ENCODE measurements around the gene PCNX2.

The PCNX2 gene

DNA sequence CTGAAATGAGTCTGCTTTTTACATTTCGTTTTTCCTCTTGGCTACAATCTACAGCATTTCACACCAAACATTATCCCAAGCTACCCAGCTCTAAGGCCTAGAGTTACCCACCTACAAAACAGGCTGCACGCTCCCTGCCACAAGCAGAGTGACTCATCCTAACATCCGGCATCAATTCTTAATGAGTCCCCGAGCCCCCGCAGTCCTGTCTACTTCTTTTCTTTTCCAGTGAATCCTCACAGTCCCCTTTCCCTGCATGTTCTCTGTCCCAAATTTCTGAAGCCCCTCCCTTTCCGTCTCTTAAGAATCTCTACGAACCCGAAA is 650 bp downstream of the PCNX2 start:
- Histone ChIP-seq H3K4me3 (ENCODE audit: low read length) (peak overlapping the region; percentile 90), H3K27me3 (replicated peaks; ENCODE audit: insufficient read depth, low read length) (no peaks in the 10 kb centered on the region), H2AFZ (ENCODE audit: low read length) (peak overlapping the region; percentile 89), H3K4me2 (ENCODE audit: low read depth, low read length) (peak overlapping the region; percentile 93), H4K20me1 (ENCODE audit: insufficient read depth, low read length) (no peaks in the 10 kb centered on the region), H3K9me3 (replicated peaks; ENCODE audit: insufficient read depth, low read length) (no peaks in the 10 kb centered on the region), H3K79me2 (ENCODE audit: low read length) (peaks cover 39% of the 10 kb centered on the region), H3K4me1 (ENCODE audit: low read length) (peaks cover 12% of the 10 kb centered on the region), H3K27ac (ENCODE audit: low read length) (peak overlapping the region; percentile 23; the same call in 1 of the 2 replicates), H3K36me3 (replicated peaks; ENCODE audit: insufficient read depth, low read length) (no peaks in the 10 kb centered on the region), H3K9ac (ENCODE audit: low read length) (peak overlapping the region; percentile 61), H3K9me2 (replicated peaks; ENCODE audit: insufficient read depth, low read length) (no peaks in the 10 kb centered on the region), H3F3A (ENCODE audit: insufficient read depth, low read length) (no peaks in the 10 kb centered on the region)
- peak; percentile 46 for DNase-seq
- TF ChIP-seq EZH2 (optimal IDR thresholded peaks at IDR 0.05; ENCODE audit: low read depth, low read length) (no peak), CTCF (IDR thresholded peaks at IDR 0.05; ENCODE audit: low read length) (no peak), EZH2phosphoT487 (IDR thresholded peaks at IDR 0.05; ENCODE audit: low read length) (no peak)

GRCh38 chr1:233293556-233294446 is 1.7 kb downstream of the PCNX2 start:
- Histone ChIP-seq H3K4me3 (ENCODE audit: low read length) (no peak overlapping the region), H3K9me3 (replicated peaks; ENCODE audit: insufficient read depth, low read length) (no peaks in the 10 kb centered on the region)
- no peak for TF ChIP-seq EZH2 (optimal IDR thresholded peaks at IDR 0.05; ENCODE audit: low read depth, low read length)
- no peak for TF ChIP-seq CTCF (IDR thresholded peaks at IDR 0.05; ENCODE audit: low read length)
- no peak for TF ChIP-seq EZH2phosphoT487 (IDR thresholded peaks at IDR 0.05; ENCODE audit: low read length)

DNA sequence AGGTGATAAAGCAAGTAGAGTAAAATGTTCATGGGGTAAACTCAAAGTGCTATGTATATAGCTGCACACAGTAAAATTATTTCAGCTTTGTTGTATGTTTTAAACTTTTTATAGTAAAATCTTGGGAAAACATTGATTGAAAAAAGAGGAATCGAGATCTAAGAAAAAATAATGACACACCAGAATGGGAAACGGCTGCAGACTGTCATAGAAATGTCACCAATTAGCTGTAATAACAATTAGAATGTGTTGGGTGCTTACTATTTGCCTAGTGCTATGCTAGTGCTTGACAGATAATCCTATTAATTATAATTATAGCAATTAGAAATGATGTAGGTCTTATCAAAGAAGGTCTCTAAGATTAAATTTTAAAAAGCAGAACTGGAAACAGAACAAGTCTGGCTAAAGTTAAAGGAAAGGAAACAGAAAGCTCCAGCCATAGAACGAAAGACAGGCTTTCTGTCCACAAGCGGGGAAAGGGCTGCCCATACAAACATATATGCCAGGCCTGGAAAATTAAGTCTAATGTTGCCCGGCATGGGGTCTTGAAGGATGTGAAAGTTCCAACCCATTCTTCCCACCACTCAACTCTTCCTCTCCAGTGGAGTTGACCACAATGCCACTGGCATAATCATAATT is 5.0 kb downstream of the PCNX2 start:
- Histone ChIP-seq H3K9me2 (replicated peaks; ENCODE audit: insufficient read depth, low read length) (no peaks in the 10 kb centered on the region), H3K4me2 (ENCODE audit: low read depth, low read length) (no peak overlapping the region), H3K27me3 (replicated peaks; ENCODE audit: insufficient read depth, low read length) (no peaks in the 10 kb centered on the region), H3K4me3 (ENCODE audit: low read length) (no peak overlapping the region), H4K20me1 (ENCODE audit: insufficient read depth, low read length) (no peaks in the 10 kb centered on the region), H3K79me2 (ENCODE audit: low read length) (peaks cover 39% of the 10 kb centered on the region), H3K9me3 (replicated peaks; ENCODE audit: insufficient read depth, low read length) (no peaks in the 10 kb centered on the region), H3K36me3 (replicated peaks; ENCODE audit: insufficient read depth, low read length) (no peaks in the 10 kb centered on the region), H3F3A (ENCODE audit: insufficient read depth, low read length) (no peaks in the 10 kb centered on the region), H3K9ac (ENCODE audit: low read length) (no peak overlapping the region), H3K27ac (ENCODE audit: low read length) (no peak overlapping the region), H3K4me1 (ENCODE audit: low read length) (peaks cover 7% of the 10 kb centered on the region), H2AFZ (ENCODE audit: low read length) (no peak overlapping the region)
- TF ChIP-seq CTCF (IDR thresholded peaks at IDR 0.05; ENCODE audit: low read length), result no peak
- no peak for TF ChIP-seq EZH2phosphoT487 (IDR thresholded peaks at IDR 0.05; ENCODE audit: low read length)
- no peak for TF ChIP-seq EZH2 (optimal IDR thresholded peaks at IDR 0.05; ENCODE audit: low read depth, low read length)
- DNase-seq, result no peak

More at GRCh38 chr1:233293556-233294446, 1.7 kb downstream of the PCNX2 start:
- Histone ChIP-seq H3K9ac (ENCODE audit: low read length) (no peak overlapping the region), H3K4me2 (ENCODE audit: low read depth, low read length) (0 out of 2 replicates have a peak overlapping the region, but pooled peaks have one; percentile 93), H3K4me1 (ENCODE audit: low read length) (peaks cover 12% of the 10 kb centered on the region), H3K27ac (ENCODE audit: low read length) (no peak overlapping the region), H3K9me2 (replicated peaks; ENCODE audit: insufficient read depth, low read length) (no peaks in the 10 kb centered on the region), H3K27me3 (replicated peaks; ENCODE audit: insufficient read depth, low read length) (no peaks in the 10 kb centered on the region), H3F3A (ENCODE audit: insufficient read depth, low read length) (no peaks in the 10 kb centered on the region), H4K20me1 (ENCODE audit: insufficient read depth, low read length) (no peaks in the 10 kb centered on the region), H2AFZ (ENCODE audit: low read length) (no peak overlapping the region), H3K36me3 (replicated peaks; ENCODE audit: insufficient read depth, low read length) (no peaks in the 10 kb centered on the region), H3K79me2 (ENCODE audit: low read length) (peaks cover 39% of the 10 kb centered on the region)
- DNase-seq, result no peak
